ENCODE data around the gene NUP42. TPM values are rescaled to one million over a fixed set of nuclear protein-coding genes. Genes with fewer than 3 reads are reported as not detected.

The NUP42 gene, protein sequence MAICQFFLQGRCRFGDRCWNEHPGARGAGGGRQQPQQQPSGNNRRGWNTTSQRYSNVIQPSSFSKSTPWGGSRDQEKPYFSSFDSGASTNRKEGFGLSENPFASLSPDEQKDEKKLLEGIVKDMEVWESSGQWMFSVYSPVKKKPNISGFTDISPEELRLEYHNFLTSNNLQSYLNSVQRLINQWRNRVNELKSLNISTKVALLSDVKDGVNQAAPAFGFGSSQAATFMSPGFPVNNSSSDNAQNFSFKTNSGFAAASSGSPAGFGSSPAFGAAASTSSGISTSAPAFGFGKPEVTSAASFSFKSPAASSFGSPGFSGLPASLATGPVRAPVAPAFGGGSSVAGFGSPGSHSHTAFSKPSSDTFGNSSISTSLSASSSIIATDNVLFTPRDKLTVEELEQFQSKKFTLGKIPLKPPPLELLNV
- 20.6 and 28.8 TPM in 2 replicates for total RNA-seq

DNA sequence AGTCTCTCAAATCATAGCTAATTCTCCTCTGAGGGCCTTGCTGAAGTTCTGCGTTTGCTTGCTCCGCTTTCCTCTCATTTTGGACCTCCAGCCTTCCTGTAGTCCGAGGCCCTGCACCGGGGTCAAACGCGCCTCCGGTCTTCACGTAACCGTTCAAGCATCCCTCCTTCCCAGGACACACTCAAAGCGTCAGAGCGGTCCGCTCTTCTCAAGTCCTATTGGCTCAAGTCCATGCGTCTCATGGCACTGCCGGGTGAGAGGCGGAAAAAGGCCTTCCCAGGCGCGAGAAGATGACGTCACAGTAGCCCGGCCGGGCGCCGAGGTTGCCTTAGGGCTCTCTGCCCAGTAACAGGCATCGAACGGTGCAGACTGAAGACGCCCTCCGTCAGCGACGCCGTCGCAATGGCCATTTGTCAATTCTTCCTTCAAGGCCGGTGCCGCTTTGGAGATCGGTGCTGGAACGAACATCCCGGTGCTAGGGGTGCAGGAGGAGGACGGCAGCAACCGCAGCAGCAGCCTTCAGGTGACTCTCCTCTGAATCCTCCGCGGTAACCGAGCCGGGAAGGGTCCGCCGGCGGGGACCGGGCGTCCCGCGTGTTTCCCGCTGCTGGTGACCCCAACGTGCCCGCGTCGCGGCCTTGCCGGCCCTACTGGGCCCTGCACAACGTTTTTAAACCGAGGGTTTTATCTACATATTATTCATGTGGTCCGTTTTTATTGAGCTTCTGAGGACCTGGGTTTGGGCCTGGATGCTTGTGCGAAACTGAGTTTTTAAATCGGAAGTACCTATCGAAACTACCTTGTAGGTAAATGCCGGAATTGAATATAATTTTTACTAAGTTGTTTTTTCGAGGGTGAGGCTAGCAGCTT lies at the start of gene NUP42:
TSS of gene NUP42 (plus strand) at position 365 of the 870 bp plus-strand sequence. CDS start at position 403, 38 bp downstream.

DNA sequence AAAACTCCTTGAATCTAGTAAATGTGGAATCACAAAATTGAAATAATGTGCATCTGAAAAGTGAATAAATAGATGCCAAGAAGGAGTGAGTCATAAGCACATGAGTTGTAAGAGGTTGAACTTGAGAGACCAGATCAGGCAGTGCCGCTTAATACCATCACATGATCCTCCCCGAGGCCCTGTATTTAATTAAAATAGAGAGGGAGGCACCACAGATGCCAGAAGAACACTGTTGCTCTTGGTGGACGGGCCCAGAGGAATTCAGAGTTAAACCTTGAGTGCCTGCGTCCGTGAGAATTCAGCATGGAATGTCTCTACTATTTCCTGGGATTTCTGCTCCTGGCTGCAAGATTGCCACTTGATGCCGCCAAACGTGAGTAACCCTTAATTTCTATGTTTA lies 64.7 kb downstream of the NUP42 start, which contains the start of gene GPNMB:
TSS of gene GPNMB (plus strand) at position 221 of the 400 bp plus-strand sequence. CDS start at position 304, 83 bp downstream.

Other genes with a start within 250 kb of the NUP42 start
- gene HYCC1, start 167.9 kb upstream of the NUP42 start, total RNA-seq = 28.9 and 62.8 TPM in 2 replicates
- 16.1 and 24.5 TPM in 2 replicates for gene KLHL7, start 76.3 kb upstream of the NUP42 start, total RNA-seq
- 0.09 and 0.11 TPM in 2 replicates for gene GPNMB, start 64.7 kb downstream of the NUP42 start, total RNA-seq
- gene MALSU1, start 117.3 kb downstream of the NUP42 start, total RNA-seq = 38.9 and 49.2 TPM in 2 replicates